DMS 273 (cell line): Measurements from ENCODE around the gene TMEM235.

Experiments
- DNase-seq: peaks from one replicate; lab custom pipeline; 2025; ENCODE audit not compliant: unreplicated experiment; lab: John Stamatoyannopoulos, UW

TMEM235 gene

GRCh38 chr17:78253946-78254672 lies 22.7 kb downstream of the TMEM235 start:
- peak; percentile 96 for DNase-seq

DNA sequence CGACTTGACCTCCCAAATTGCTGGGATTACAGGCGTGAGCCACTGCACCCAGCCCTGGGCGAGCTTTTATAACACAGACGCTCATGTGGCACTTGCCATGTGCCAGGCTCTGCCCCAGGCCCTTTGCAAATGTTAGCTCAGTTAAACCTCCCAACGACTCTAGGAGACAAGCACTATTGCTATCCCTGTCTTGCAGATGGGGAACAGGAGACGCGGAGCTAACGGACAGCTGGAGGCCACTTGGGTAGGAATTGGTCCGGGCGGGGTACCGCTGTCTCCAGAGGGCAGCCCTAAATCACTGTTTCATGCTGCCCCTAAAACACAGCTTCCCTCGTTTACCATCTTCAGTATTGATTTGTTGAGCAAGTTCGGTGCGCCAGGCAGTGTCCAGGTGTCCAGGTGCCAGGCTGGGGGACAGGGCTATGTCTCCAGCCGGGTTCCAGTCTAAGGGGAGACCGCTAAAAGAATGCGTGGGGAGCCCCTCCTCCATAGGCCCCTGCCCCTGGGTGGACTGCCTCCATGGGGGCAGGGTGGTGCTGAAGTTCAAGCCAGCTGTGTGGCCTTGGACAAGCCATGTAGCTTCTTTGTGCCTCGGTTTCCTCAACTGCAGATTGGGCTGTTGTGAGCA lies 23.7 kb downstream of the TMEM235 start:
- DNase-seq: no peak

GRCh38 chr17:78255953-78256706 lies 24.7 kb downstream of the TMEM235 start:
- DNase-seq: no peak

DNA sequence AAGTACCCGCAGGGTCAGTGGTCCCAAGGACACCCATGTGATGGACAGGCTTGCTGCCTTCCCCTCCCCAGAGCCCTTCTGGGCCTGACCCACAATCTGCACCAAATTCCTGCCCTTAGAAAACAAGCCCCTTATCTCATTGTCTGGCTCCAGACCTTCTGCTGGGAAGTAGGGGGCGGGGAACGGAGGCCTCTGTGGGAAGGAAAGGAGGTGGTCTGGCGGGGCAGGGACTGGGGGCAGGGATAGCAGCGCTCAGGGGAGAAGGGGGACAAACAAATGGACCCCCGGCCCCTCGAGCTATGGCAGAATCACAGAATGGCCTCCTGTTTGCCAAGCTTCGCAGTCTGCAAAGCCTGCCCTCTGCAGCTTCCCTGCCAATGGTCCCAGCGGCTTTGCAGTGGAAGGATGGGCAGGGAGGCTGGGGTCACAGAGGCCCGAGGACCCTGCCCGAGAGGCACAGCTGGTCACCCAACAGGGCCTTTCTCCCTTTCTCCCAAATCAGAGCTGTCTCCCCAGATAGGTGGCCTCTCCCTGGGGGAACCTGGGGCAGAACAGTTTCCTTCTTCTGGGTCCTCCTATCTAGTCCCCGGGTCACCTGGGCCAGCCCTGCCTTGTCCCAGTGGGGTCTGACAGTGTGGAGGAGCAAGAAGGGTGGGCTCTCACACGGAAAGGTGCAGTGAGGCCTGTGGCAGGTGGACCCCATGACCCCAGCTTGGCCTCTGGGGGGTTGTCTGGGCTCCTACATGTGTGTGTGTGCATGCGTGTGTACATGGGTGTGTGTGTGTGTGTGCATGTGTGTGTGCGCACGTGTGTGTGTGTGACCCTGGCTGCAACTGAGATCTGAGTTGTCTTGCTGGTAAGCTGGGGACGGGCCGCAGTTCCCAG lies 25.5 kb downstream of the TMEM235 start:
- DNase-seq: no peak

DNA sequence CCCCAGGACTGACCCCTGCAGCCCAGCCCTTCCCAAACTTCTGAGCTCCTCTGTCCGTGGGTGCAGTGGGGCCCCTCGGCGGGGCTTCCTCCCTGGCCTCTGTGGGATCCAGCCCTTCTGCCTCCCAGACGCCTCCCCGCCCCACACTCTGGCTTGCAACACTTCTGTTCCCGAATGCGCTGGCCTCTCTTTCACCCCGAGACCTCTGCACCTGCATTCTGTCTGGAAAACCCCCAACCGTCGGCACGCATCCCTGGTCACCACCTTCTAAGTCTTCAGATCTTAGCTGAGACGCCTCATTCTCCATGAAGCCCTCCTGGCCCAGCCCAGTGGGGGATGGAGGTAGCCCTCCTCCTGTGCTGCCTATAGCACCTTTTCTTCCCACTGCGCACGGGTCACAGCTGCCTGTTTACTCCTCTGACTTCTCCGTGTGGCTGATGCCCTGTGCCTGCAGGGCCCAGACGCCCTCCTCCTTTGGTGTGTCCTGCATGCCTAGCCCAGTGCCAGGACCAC lies 26.4 kb downstream of the TMEM235 start:
- DNase-seq: no peak

DNA sequence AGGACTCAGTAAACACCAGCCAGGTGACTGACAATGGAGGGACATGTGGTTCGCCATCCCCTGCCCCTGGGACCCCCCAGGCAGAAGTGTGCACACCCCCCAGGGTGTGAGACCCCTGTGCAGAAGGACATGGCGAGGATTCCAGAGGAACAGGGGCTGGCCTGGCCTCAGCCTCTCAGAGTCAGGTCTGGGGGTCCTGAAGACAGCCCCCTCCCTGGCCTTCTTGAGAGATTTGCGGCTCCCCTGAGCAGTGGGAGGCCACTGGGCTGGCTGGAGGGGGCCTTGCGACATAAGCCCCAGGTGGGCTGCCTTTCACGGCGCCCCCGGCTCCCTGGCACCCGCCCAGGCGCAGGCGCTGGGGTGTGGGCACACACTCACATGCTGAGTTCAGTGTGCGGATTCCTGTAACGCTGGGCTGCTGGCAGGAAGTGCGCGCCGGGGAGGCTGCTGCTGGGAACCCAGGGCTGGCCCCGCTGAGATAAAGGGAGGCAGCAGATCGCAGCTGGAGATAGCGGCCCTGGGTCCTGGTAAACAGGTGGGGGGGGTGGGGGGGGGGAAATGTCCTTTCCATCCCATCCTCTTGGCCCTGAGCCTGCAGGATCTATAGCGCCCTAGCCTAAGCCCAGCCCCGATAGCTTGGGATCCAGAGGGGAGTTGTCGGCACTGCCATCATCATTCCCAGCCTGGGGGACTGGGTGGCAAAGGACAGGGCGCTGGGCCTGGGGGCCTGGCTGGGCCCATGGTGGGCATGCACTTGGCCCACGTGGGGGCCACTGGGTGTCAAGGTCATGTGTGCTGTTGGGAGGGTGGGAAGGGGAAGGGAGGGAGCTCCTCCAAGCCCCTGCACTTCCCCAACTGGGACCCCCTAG lies 27.1 kb downstream of the TMEM235 start:
- DNase-seq: peak; percentile 45

DNA sequence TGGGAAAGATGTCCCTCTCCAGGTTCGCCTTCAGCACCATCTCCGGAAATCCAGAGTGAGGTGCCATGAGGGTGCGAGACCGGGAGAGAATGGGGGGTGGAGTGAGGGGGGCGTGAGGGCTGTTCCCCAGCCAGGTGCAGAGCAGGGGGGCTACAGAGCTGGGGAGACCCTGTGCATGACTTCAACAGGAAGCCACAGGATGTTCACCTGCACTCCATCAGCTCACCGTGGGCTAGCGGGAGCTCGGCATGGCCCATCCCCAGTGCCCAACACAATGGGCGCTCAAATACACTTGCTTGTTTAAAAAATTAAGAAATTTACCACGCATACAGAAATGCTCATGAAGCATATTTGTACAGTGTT lies 27.7 kb downstream of the TMEM235 start:
- no peak for DNase-seq

DNA sequence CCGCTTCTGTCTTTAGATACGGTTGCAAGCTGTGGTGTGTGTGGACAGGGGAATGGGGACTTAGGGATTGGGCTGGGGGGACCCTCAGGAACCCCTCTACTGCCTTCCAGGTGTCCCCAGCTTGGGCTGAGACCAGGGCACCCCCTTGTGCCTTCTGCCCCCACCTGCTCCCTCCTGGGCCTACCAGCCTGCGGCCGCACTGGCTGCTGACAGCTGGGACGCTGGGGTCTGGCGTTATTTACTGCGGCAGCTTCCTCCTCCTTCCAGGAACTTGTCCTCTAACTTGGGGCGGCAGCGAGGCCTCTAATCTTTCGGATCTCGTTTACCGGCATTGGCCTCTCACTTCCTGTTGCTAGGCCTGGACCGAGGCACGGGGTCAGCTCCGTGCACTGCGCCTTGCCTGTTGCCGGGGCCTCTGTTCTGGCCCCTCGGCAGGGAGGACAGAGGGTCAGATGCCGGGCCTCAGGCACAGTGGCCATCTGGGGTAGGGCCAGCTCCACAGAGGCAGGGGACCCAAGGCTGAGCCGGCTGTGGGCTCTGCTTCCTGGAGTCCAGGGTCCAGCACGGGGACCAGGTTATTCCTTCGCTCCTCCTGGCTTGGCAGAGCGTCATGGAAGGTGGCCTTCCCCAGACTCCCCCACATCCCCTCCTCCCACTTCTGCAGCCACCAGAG lies 31.8 kb downstream of the TMEM235 start:
- DNase-seq: peak; percentile 49

DNA sequence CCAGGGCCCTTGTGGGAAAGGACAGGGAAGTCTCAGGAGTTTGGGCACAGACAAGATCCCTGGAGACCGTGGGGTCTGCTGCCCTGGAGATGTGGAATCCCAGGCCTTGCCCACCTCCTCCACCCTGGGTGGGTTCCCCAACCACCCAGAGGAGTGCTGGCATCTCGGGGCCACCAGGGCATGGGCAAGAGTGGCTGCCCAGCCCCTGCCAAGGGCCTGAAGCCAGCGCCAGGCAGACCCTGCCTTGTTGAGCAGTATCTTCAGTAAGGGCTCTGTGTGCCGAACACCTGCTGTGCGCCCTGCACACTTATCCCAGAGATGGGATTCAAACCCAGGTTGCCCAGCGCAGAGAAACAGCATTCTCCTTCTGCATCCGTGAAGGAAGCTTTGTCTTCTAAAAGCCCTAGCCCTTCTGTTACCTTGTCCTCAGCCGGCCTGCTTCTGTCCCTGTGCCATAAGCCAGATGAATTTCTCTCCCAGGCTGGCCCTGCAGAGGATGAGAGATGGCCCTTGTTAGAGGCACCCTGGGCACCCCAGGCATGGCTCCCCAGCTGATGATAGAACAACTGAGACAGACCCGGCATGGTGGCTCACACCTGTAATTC lies 32.4 kb downstream of the TMEM235 start:
- no peak for DNase-seq

DNA sequence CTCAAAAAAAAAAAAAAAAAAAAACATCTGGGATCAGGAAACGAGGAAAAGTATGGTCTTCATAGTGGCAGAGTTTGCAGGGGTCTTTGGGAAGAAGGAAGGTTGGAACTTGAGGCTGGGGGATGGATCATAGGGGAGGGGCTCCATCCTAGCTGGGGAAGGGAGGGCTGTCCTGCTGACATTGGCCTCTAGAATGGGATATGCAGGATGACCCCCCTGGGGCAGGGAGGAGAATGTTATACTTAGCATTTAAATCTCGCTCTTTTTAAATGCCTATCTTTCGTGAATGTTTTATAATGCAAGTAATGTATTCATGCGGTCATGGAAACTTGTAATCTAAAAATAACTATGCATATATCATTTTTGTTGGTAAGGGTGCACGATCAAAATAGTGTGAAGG lies 33.2 kb downstream of the TMEM235 start:
- no peak for DNase-seq

- DNase-seq: no peak
Measured at GRCh38 chr17:78265121-78265520, 33.7 kb downstream of the TMEM235 start.

DNA sequence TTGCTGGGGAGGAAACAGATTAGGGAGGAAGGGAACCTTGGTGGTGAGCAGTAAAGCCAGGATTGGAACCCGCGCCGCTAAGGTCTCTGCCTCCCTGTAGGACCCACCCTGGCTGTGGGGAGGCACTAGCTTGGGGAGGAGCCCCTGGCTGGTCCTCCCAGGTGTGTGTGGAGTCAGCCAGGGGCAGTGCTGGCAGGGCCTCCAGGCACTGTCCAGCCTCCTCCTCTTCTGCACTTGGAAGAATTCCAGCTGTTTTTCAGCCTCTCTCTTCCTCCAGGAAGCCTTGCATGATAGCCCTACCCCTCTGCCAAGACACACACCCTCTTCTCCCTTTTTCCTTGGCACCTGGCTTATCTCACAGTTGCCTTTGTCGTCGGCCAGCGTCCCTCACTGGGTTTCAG lies 34.8 kb downstream of the TMEM235 start:
- DNase-seq: no peak

DNA sequence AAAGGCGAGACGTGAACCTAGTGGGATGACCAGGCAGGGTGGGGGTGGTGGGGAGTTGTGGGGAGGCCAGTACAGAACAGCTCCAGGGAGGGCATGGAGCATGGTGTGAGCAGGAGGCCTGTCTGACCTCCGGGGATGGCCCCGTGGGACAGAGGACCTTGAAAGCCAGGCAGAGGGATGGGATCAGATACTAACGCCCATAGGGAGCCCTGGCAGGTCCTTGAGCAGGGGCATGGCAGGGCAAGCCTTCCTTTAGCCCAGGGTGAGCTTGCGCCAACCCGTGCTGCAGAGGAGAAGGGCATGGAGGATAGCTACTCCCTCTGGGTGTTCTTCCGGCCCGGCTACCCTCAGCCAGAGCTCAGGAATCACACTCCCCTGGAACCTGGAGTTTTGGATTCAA lies 35.3 kb downstream of the TMEM235 start:
- no peak for DNase-seq

GRCh38 chr17:78267253-78268073 lies 36.0 kb downstream of the TMEM235 start:
- no peak for DNase-seq

DNA sequence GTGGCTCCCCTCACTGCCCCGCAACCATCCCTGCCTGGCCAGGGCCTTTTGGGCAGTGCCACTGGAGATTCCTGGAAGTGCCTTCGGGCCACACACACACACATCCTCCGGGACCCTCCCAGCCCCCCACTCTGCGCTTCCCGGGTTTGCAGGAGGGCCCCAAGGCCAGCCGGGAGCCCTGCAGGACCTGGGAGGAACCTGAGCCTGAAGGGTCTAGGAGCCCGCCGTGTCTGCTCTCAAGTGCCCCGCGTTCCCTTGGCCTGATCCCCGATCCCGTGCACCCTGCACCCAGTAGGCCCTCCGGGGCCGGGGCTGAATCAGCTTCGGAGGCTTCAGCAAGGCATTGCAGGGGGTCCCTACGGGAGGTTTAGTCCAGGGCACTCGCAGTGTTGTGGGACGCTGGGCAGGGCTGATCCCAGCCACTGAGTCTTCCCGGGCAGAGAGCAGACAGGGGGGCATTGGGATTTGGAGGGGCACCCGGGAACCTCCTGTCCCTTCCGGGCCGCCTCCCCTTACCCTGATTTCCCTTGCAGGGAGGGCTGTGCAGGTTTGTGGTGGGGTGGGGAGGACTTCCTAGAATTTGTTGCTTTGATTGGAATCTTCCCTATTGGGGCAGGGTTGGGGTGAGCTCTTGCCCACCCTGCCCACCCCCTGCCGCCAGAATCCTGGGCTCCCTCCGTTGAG lies 36.9 kb downstream of the TMEM235 start:
- no peak for DNase-seq

DNA sequence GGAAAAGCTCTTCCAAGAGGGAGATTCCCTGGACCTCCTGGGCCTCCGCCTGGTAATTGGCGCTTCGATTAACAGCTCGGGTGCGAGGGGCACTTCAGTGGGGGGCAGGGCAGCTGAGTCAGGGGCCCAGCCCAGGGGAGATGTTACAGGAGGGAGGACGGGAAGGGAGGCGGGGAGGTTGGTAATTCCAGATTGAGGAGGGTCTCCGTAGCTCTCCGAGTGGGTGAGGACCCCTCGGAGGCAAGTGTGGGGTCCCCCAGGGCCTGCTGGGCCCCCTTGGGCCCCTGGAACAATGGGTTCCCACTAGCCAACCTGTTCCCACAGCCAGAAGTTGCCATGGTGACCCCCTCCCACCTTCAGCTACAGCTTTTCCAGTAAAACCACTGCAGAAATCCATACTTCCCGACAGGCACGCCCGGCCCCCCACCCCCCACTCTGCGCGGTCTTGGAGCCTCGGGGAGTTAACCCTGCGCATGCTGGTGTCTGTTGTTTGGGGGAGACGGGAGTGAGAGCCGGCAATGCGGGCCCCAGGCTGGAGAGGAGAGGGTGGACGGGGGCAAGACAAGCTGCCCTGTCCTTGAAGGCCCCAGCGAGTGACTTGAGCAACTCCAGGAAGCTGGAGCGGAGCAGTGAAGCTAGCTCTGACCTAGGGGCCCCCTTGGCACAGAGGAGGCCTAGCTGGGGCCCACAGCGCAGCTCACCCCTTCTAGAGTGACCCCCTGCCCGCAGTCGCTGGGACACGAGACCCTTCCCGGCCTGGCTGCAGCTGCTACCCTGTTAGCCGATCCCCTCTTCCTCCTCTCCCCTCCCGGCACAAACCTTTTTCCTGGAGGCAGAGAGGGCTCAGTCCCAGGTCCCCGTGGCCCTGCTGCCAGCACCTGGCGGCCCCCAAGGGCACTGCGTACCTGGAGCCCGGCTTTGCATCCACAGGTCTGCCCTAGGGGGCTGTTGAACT lies 37.8 kb downstream of the TMEM235 start:
- DNase-seq: peak; percentile 48
